SKM-1 treated with dmso at 0.1 percent for 144 hours (cell line): ENCODE results near the gene OXLD1.

ENCODE experiments used
- DNase-seq: peaks from one replicate; lab custom pipeline; 2025; ENCODE audit not compliant: unreplicated experiment; lab: John Stamatoyannopoulos, UW

Gene OXLD1

DNA sequence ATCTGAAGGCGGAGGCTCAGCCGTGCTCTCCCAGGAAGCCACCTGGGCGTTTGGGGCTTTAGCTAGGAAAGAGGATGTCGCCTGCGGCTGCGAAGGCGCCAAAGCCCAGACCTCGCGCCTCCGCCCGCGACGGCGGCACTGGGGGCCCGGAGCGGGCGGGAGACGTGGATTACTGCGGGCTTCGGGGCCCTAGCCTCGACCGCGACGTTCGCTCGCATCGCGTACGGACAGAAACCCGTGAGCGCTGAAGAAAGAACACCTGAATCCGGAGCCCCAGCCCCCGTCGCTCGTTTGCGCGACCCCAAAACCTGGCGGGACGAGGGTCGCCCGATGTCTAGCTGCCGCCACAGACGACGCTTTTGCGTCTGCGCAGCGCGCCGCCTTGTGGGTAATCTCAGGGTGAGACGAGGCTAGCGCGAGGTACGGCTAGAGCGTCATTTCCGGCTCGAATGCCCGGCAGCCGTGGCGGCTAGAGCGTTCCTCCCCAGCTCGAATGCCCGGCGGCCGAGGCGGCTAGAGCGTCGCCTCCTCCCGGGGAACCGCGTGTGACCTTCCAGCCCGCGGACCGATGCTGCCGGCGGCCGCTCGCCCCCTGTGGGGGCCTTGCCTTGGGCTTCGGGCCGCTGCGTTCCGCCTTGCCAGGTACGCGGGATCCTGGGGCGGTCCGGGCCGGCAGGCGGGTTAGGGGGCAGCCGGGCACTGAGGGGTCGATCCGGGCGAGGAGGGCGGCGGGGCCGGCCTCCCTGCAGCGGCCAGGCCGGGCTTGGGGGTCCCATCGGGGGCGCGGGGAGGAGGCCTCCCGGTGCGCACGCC lies 36.7 kb upstream of the OXLD1 start, which contains the start of gene MRPL12:
TSS of gene MRPL12 (plus strand) at position 434 of the 813 bp plus-strand sequence. CDS start at position 569, 135 bp downstream.
- peak; percentile 84 for DNase-seq

DNA sequence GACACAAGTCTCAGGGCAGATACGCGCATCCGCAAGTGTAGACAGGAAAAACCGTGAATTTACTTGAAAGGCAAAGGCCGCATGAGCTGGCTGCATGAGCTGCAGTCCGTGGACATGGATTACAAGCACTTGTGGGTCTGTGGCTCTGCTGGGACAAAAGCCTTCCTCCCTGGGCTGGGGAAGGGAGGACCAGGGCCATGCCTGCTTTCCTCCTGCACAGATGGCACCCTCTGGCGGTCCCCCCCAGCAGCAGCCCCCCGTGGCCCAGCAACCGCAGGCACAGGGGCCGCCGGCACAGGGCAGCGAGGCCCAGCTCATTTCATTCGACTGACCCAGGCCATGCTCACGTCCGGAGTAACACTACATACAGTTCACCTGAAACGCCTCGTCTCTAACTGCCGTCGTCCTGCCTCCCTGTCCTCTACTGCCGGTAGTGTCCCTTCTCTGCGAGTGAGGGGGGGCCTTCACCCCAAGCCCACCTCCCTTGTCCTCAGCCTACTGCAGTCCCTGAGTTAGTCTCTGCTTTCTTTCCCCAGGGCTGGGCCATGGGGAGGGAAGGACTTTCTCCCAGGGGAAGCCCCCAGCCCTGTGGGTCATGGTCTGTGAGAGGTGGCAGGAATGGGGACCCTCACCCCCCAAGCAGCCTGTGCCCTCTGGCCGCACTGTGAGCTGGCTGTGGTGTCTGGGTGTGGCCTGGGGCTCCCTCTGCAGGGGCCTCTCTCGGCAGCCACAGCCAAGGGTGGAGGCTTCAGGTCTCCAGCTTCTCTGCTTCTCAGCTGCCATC lies 35.1 kb upstream of the OXLD1 start:
- no peak for DNase-seq

DNA sequence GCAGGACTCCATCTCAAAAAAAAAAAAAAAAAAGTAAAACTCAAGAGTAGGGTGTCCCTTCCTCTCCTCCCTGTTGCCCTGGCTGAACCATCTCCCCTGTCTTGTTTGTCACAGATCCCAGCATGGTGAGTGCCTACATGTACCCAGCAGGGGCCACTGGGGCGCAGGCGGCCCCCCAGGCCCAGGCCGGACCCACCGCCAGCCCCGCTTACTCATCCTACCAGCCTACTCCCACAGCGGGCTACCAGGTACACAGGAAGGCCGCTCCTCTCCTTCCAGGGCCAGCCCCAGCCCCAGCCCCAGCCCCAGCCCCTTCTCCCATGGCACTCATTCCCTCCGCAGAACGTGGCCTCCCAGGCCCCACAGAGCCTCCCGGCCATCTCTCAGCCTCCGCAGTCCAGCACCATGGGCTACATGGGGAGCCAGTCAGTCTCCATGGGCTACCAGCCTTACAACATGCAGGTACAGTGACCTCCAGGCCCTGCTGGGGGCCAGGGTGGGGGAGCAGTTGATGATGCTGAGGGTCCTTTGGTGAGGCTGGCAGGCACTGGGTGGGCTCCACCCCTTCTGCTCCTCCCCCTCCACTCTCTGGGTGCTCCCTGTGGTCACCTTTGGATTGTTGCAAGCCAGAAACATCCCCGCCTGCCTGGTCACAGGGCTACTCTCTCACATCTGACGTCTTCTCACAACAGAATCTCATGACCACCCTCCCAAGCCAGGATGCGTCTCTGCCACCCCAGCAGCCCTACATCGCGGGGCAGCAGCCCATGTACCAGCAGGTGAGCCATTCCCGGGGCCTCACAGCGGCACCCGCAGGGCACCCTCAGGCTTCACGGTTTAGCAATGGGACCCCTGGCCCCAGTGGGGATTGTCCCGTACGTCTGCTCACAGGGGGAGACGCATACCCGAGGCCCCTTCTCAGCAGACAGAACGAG lies 34.2 kb upstream of the OXLD1 start:
- no peak for DNase-seq

DNA sequence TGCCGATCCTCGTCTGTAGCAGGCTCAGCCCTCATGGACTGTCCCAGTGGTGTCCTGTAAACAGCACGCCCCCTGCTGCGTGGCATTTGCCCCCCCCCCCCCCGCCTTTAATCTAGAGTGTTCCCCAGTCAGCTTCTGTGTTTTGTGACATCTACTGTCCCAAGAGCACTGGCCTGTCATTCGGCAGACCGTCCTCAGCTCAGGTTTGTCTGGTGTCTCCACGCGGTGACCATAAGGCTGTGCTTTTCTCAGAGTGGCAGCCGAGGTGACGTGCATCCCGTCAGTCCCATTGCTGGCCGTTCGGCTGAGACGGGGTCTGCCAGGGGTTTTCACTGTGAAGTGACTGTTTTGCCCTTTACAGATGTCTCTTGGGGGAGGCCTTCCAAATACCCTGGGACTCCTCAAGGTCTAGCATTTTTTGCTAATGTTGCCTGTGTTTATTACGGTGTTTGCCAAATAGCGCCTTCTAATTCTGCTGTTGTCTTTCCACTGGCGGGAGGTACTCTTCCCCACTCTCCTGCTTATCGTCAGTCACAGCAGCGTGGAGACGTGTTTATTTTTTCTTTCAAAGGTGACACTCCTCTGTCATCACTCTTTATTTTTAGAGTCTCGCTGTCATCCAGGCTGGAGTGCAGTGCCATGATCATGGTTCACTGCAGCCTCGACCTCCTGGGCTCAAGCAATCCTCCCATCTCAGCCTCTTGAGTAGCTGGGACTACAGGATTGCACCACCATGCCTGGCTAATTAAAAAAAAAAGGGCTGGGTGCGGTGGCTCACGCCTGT lies 31.0 kb upstream of the OXLD1 start:
- DNase-seq = no peak

DNA sequence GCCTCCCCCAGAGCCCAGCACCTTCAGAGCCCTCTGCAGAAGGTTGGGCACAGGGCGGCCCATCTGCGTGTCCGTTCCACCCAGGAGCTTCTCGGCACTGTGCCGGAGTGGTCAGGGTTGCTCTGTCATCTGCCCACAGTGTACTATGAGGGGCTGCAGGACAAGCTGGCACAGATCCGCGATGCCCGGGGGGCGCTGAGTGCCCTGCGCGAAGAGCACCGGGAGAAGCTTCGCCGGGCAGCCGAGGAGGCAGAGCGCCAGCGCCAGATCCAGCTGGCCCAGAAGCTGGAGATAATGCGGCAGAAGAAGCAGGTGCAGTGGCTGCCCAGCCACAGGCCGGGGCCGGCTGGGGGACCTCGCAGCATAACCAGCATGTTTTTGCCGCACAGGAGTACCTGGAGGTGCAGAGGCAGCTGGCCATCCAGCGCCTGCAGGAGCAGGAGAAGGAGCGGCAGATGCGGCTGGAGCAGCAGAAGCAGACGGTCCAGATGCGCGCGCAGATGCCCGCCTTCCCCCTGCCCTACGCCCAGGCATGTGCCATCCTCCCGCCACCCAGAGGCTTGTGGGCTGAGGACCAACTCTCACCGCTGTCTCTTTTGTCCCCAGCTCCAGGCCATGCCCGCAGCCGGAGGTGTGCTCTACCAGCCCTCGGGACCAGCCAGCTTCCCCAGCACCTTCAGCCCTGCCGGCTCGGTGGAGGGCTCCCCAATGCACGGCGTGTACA lies 30.0 kb upstream of the OXLD1 start:
- DNase-seq = no peak

DNA sequence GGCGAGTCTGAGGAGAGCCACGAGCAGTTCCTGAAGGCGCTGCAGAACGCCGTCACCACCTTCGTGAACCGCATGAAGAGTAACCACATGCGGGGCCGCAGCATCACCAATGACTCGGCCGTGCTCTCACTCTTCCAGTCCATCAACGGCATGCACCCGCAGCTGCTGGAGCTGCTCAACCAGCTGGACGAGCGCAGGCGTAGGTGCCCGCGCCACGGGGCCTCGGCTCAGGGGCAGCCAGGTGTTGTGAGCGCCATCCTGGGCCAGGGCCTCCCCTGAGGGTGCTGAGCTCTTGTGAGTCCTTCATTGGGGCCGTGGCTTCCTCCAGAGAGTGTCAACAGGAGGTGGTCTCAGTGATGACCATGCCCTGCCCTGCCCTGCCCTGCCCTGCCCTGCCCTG lies 29.4 kb upstream of the OXLD1 start:
- no peak for DNase-seq

DNA sequence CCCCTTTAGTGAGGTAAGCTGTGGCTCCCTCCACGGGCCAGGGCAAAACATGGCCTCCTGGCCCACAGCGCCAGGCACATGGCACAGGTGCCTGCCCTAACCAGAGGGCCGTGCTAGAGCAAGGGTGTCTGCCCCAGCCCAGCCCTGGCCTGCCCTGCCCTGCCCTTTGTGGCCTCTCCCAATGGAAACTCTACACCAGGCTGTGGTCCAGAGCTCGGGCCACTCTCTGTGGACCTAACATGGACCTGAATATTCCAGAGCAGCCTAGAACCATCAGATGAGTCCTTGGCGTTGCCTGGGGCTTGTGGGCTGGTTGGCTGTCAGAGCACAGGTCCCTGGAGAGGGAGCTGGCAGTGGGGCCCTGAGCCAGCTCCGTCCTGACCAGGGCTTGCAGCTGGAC lies 28.8 kb upstream of the OXLD1 start:
- no peak for DNase-seq

DNA sequence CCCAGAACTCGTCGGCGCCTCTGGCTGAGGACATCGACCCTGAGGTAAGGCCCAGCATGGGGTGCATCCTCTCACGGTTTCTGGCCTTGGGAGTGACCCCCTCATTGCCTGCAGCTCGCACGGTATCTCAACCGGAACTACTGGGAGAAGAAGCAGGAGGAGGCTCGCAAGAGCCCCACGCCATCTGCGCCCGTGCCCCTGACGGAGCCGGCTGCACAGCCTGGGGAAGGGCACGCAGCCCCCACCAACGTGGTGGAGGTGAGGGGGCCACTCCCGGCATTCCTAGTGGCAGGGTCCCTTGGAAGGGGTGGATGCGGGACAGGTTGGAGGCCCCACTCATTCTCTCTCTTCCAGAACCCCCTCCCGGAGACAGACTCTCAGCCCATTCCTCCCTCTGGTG lies 28.4 kb upstream of the OXLD1 start:
- DNase-seq = no peak

DNA sequence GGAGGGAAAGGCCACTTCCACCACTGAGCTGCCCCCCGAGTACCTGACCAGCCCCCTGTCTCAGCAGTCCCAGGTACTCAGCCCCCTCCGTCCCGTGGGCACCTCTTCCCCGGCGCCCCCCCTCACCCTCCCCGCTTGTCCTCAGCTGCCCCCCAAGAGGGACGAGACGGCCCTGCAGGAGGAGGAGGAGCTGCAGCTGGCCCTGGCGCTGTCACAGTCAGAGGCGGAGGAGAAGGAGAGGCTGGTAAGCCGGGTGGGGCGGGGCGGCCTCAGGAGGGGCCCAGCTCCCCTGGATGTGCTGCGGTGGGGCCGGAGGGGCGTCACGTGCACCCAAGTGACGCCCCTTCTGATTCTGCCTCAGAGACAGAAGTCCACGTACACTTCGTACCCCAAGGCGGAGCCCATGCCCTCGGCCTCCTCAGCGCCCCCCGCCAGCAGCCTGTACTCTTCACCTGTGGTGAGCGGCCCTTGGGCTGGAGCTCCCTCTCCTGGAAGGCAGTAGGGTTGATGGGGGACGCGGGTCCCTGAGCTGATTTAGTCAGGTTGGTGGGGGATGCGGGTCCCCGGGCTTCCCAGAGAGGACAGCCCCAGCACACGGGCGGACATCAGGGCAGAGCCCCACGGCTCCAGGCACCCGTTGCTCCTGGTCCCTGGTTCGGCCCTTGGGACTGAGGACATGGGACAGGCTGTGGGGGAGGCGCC lies 27.3 kb upstream of the OXLD1 start:
- DNase-seq = no peak

DNA sequence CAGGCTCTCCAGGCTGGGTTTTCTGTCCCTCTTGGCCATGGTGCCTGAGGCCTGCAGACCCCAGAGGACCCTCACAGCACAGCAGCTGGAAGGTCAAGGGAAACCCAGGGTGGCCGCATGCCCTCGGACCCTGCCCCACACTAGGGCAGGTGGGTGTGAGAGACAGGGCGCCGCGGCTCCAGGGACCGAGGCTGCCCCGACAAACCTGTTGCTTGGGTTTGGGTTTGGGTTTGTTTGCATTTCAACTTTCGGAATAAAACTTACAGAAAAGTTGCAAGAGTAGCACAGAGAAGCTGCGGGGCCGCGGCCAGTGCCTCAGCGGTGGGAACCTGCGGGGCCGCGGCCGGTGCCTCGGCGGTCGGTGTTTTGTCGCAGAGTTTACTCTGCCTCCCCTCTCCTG lies 25.2 kb upstream of the OXLD1 start:
- DNase-seq = no peak

DNA sequence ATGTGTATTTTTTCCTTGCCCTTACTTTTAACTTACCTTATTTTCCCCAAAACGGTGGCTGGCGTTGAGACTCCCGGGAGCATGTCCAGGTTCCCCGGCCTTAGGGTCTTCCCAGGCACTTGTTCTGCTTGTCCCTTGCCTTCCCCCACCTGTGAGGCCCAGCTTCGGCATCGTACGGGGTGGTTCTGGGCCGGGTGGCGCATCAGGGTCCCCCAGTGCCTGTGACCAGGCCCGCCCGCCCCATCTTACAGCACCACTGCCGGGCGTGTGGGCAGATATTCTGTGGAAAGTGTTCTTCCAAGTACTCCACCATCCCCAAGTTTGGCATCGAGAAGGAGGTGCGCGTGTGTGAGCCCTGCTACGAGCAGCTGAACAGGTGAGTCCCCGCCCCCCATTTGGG lies 24.8 kb upstream of the OXLD1 start:
- DNase-seq = no peak

DNA sequence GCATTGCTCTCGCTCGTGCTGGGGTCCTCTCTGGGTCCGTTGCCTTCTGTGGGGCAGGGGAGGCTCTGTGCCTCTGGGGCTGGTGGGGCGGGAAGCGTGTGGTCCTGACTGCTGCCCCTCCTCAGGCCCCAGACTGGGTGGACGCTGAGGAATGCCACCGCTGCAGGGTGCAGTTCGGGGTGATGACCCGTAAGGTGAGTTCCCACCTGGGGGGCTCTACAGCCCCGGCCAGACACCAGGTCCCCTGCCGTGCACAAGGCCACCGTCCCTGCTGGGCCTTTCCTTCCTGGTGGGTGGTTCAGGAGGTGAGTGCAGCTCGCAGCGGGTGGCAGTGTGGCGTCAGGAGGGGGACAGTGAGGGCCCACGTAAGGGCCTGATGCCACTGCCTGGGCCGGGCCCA lies 24.1 kb upstream of the OXLD1 start:
- no peak for DNase-seq

DNA sequence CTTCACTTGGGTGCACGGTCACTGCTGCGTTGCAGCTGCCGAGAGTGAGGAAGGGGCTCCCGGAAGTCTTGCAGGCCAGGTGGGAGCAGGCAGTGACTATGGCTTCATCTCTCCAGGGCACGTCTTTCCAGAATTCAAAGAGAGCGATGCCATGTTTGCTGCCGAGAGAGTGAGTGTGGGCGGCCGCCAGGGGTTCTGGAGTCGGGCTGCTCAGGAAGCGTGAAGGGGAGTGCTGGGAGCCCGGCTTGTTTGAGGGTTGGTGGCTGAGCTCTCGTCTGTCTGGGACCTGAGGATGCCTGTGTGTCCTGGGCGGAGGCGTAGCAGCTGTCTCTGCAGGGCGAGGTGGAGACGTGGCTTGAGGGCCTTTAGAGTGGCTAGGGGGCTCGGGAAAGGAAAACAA lies 23.7 kb upstream of the OXLD1 start:
- no peak for DNase-seq

DNA sequence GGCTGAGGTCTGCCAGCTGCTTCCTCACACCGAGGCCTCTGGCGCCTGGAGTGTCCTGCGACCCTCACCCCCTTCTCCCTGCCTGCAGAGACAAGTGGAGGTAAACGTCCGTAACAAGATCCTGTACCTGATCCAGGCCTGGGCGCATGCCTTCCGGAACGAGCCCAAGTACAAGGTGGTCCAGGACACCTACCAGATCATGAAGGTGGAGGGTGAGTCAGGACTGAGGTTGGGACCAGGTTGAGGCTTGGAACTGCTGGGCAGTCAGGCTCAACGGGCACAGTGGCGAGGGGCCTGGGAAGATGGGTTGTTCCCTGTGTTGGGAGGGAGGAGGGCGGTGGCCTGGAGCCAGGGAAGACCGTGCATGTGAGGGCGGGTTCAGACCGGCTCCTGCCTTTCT lies 22.2 kb upstream of the OXLD1 start:
- DNase-seq = no peak

DNA sequence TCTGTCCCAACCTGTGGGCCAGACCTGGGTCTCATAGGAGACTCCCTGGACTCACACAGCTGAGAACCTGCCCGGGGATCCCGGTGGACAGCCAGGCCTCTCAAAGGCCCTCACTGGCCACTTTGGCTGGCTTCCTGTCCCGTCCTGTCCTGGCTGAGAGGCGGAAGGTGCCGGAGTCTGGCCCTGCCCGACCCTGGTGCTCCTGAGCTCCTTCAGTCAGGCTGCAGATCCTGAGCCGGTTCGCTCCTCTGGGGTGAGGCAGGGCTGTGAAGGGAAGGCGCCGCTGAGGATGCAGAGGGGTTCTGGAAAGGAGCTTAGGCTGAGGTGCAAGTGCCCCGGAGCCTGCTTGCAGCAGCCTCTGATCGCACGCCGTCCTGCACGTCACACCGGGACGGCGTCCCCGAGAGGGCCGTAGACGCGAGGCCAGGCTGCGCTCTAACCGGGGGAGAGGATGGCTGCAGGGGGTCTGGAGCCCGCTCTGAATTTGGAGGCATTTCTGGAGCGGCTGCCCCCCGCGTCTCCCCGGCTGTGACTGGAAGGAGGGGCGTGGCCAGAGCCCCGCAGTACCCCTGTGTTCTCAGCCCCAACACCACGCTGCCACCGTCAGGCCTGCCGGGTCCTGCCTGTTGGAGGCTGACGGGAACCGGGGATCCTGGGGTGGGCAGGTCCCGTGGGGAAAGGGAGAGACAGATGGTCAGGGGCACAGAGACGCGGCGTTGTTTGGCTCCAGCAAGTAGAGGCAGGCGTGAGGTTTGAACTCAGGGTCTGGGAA lies 21.6 kb upstream of the OXLD1 start:
- no peak for DNase-seq

DNA sequence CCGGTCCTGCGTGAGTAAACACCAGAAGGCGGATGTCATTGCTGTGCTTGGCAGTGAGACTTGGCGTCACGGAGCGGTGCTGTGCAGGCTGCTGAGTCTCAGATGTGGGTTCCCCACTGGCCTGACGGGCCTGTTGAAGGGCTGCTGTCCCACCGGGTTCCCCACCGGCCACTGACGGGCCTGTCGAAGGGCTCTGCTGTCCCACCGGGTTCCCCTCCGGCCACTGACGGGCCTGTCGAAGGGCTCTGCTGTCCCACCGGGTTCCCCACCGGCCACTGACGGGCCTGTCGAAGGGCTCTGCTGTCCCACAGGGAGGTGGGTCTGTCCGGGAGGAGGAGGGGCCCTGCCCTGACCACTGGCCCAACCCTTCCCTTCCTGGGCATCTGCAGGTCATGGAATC lies 20.2 kb upstream of the OXLD1 start:
- DNase-seq = no peak

DNA sequence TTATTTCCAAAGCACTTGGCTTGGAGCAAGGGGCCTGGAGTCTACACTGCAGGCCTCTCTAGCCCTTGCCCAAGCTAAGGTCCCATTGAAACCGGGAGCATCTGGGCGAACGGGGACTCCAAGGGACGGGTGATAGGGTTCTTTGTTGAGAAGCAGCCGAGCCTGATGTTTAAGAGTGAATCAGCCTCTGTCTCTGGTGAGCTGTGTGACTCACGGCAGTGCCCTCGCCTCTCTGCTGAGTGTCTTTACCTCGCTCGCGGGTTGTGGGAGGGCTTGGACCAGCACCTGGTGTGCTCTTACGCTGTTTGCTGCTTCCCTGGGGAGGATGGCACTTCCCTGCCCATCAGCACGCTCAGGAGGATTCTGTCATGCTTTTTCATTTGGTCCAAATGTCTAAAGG lies 18.7 kb upstream of the OXLD1 start:
- DNase-seq = no peak

DNA sequence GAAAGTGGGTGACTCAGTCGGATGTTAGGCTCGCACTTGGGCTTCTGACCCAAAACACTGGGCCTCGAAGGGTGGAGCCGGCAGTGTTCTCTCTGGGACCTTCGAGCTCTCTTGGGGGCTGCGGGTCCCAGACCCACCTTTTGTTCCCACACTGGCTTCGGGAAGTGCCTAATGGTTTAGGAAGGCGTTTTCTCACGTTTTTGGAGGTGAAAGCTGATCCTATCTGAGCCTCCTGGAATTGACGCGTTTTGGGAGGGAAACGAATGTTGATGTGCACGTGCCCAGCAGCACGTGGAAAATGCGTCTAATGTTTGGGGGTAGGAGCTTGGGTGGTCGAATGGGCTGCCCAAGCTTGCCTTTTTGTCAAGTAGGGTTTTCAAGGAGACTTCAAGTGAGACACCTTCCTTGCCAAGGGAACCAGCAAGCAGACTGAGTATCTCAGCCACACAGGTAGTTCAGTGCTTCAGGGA lies 18.1 kb upstream of the OXLD1 start:
- no peak for DNase-seq
